ENCODE results near the gene FUNDC1.
A peak's percentile ranks its signal among the peaks of the same experiment; 100 is the strongest.
"Not testable (repeated sequence)": the region's sequence is repeated elsewhere in the genome, so short reads cannot be mapped to it uniquely, and the experiment has no call there.

FUNDC1 gene

GRCh38 chrX:44542567-44543325, at the start of gene FUNDC1:
TSS of gene FUNDC1 (minus strand) at chrX:44542859. CDS start at chrX:44542832, 27 bp downstream.
- peak; percentile 87 for DNase-seq

GRCh38 chrX:44585866-44586265, 43.2 kb upstream of the FUNDC1 start:
- DNase-seq, result no peak

GRCh38 chrX:44580466-44580865, 37.8 kb upstream of the FUNDC1 start:
- DNase-seq, result no peak

- no peak for DNase-seq
These were observed 29.8 kb upstream of the FUNDC1 start for GRCh38 chrX:44572340-44572938.

- DNase-seq, result no peak
These were observed 27.9 kb upstream of the FUNDC1 start for GRCh38 chrX:44570522-44570921.

- DNase-seq, result no peak
These were observed 26.5 kb upstream of the FUNDC1 start for GRCh38 chrX:44569122-44569521.

- DNase-seq, result no peak
These were observed 25.5 kb upstream of the FUNDC1 start for GRCh38 chrX:44568196-44568595.

GRCh38 chrX:44561896-44562295, 19.2 kb upstream of the FUNDC1 start:
- not testable (repeated sequence) for DNase-seq

GRCh38 chrX:44550563-44550962, 7.9 kb upstream of the FUNDC1 start:
- DNase-seq, result no peak

GRCh38 chrX:44545454-44545853, 2.8 kb upstream of the FUNDC1 start:
- DNase-seq, result not testable (repeated sequence)

- no peak for DNase-seq
These were observed 1.4 kb upstream of the FUNDC1 start for GRCh38 chrX:44544036-44544435.

GRCh38 chrX:44536198-44536597, 6.5 kb downstream of the FUNDC1 start:
- no peak for DNase-seq

GRCh38 chrX:44529310-44529709, 13.3 kb downstream of the FUNDC1 start:
- DNase-seq, result no peak

GRCh38 chrX:44514272-44514671, 28.4 kb downstream of the FUNDC1 start:
- no peak for DNase-seq

- DNase-seq, result no peak
These were observed 35.4 kb downstream of the FUNDC1 start for GRCh38 chrX:44507292-44507691.

GRCh38 chrX:44506678-44507077, 36.0 kb downstream of the FUNDC1 start:
- no peak for DNase-seq

- no peak for DNase-seq
These were observed 39.1 kb downstream of the FUNDC1 start for GRCh38 chrX:44503560-44503959.

- DNase-seq, result no peak
These were observed 47.6 kb downstream of the FUNDC1 start for GRCh38 chrX:44495091-44495490.

GRCh38 chrX:44494357-44494756, 48.3 kb downstream of the FUNDC1 start:
- no peak for DNase-seq

GRCh38 chrX:44489515-44489914, 53.1 kb downstream of the FUNDC1 start:
- no peak for DNase-seq

- DNase-seq, result no peak
These were observed 58.0 kb downstream of the FUNDC1 start for GRCh38 chrX:44484607-44485146.

- DNase-seq, result no peak
These were observed 58.6 kb downstream of the FUNDC1 start for GRCh38 chrX:44483965-44484606.

- no peak for DNase-seq
These were observed 60.1 kb downstream of the FUNDC1 start for GRCh38 chrX:44482575-44482974.

GRCh38 chrX:44480591-44480990, 62.1 kb downstream of the FUNDC1 start:
- no peak for DNase-seq

All from activated CD4-positive, alpha-beta T cell treated with anti-CD3 and anti-CD28 coated beads, Interleukin-2, amount 50 U/mL, for 1 hour (primary cell).